Measurements from ENCODE around the gene LGR4. TPM values are rescaled to one million over a fixed set of nuclear protein-coding genes. Genes with fewer than 3 reads are reported as not detected.

The LGR4 gene
- total RNA-seq, 5 donors from 2014 or later (not counting 1 experiment from before 2014, with no cell fraction given) = 0.68 to 2.4 (median 1.2) TPM

DNA sequence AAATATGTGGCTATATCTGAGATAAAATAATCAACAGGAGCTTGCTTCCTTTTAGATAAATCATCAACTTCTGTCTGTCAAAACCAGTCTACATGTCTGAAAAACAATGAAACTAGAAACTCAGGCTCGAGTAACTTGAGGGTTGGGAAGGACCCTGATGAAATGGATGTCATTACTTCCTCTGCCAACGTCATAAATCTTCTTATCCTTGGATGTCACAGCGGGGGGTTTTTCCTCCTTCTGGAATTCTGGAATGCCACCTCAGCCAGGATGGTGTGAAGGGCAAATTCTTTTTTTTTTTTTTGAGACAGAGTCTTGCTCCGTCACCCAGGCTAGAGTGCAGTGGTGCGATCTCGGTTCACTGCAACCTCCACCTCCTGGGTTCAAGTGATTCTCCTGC is 13.4 kb downstream of the LGR4 start:
- peaks cover 5 to 20% of the 10 kb centered on the region in 2 donors for H3K27me3 Mint-ChIP-seq
- Histone ChIP-seq H3K4me1 (ENCODE audit: control insufficient read depth in 1 of 2, extremely low read depth in 1 of 2, insufficient read depth in 2 of 2, low read length in 2 of 2) (no peaks in the 10 kb centered on the region), H3K27ac (ENCODE audit: low read length) (no peak overlapping the region), H3K27me3 (replicated peaks in 1 of 2; ENCODE audit: control insufficient read depth in 2 of 2, extremely low read depth in 1 of 2, insufficient read depth in 2 of 2, low read length in 1 of 2) (peaks cover 0 to 4% of the 10 kb centered on the region in 2 experiments), H3K36me3 (ENCODE audit: control insufficient read depth in 2 of 2, extremely low read depth in 1 of 2, insufficient read depth in 1 of 2, low read length in 1 of 2) (no peaks in the 10 kb centered on the region), H3K4me3 (ENCODE audit: control insufficient read depth in 1 of 2, extremely low read depth in 1 of 2, low read length in 1 of 2) (no peak overlapping the region), H3K9me3 (no peaks in the 10 kb centered on the region)
- no peak overlapping the region for H3K27ac Mint-ChIP-seq
- no peak overlapping the region for H3K4me3 Mint-ChIP-seq
- no peak for ATAC-seq (replicated peaks in 1 of 4)
- WGBS (ENCODE audit: insufficient coverage) = 94% methylated on average over 3 of the region's 6 CpGs
- no peaks in the 10 kb centered on the region for H3K9me3 Mint-ChIP-seq
- no peaks in the 10 kb centered on the region for H3K4me1 Mint-ChIP-seq
- CTCF ChIA-PET = no interaction called here
- DNase-seq = no peak
- POLR2A ChIA-PET = no interaction called here
- no peaks in the 10 kb centered on the region for H3K36me3 Mint-ChIP-seq

DNA sequence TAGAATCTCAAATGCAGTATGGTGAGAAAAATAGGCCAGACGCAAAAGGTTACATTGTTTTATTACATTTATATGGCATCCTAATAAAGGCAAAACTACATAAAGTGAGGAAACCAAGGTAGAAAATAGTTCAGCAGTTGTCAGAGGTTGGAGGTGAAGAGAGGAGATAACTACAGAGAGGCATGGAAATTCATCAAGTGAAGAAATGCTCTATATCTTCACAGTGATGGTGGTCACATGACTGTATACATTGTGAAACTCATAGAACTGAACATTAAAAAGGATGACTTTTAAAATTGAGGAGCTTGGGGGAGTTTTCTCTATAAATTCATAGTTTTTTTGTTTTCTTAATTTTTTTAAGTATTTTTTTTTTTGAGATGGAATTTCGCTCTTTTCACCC is 14.4 kb downstream of the LGR4 start:
- DNase-seq (no peak), ATAC-seq (replicated peaks in 1 of 4) (no peak)
- Mint-ChIP-seq H3K27ac (no peak overlapping the region), H3K4me1 (no peaks in the 10 kb centered on the region), H3K27me3 (peaks cover 7 to 16% of the 10 kb centered on the region in 2 donors), H3K36me3 (no peaks in the 10 kb centered on the region), H3K4me3 (no peak overlapping the region), H3K9me3 (no peaks in the 10 kb centered on the region)
- Histone ChIP-seq H3K36me3 (ENCODE audit: control insufficient read depth in 2 of 2, extremely low read depth in 1 of 2, insufficient read depth in 1 of 2, low read length in 1 of 2) (no peaks in the 10 kb centered on the region), H3K27ac (ENCODE audit: low read length) (no peak overlapping the region), H3K27me3 (replicated peaks in 1 of 2; ENCODE audit: control insufficient read depth in 2 of 2, extremely low read depth in 1 of 2, insufficient read depth in 2 of 2, low read length in 1 of 2) (peaks cover 0 to 4% of the 10 kb centered on the region in 2 experiments), H3K4me3 (ENCODE audit: control insufficient read depth in 1 of 2, extremely low read depth in 1 of 2, low read length in 1 of 2) (no peak overlapping the region), H3K4me1 (ENCODE audit: control insufficient read depth in 1 of 2, extremely low read depth in 1 of 2, insufficient read depth in 2 of 2, low read length in 2 of 2) (no peaks in the 10 kb centered on the region), H3K9me3 (no peaks in the 10 kb centered on the region)
- ChIA-PET CTCF (interaction anchor here in 1 of 2 donors (0.6 kb wide), 1 partner anchor 9 kb away, joined by 3 read pairs; no protein-coding TSS in a partner anchor), POLR2A (no interaction called here)
- no CpG with 5 or more reads among the region's 2 CpGs for WGBS (ENCODE audit: insufficient coverage)

DNA sequence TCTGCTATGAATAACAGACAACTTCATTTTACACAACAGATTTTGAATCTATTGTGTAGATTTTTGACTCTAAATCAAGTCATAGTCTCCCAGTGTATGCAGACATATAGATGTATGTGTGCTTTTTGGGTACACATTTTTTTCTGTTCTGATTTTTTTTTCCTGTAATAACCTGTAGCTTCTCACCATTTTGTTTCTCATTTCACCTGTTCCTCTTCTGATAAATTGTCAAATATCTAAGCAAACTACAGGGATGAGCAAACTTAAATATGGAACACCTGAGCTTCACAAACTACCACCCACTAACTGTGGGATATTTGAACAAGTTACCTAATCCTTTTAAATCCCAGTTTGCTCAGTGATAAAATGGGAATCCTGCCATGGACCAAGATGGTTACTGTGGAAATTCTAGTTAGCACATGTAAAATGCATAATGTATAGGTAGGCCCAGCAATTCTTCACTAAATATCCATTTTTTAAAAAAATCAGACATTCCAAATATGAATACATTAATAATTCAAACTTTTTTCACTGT is 15.7 kb downstream of the LGR4 start:
- ATAC-seq (replicated peaks in 1 of 4) (no peak), DNase-seq (no peak)
- Histone ChIP-seq H3K27me3 (replicated peaks in 1 of 2; ENCODE audit: control insufficient read depth in 2 of 2, extremely low read depth in 1 of 2, insufficient read depth in 2 of 2, low read length in 1 of 2) (peaks cover 0 to 2% of the 10 kb centered on the region in 2 experiments), H3K9me3 (no peaks in the 10 kb centered on the region), H3K4me1 (ENCODE audit: control insufficient read depth in 1 of 2, extremely low read depth in 1 of 2, insufficient read depth in 2 of 2, low read length in 2 of 2) (no peaks in the 10 kb centered on the region), H3K4me3 (ENCODE audit: control insufficient read depth in 1 of 2, extremely low read depth in 1 of 2, low read length in 1 of 2) (no peak overlapping the region), H3K27ac (ENCODE audit: low read length) (no peak overlapping the region), H3K36me3 (ENCODE audit: control insufficient read depth in 2 of 2, extremely low read depth in 1 of 2, insufficient read depth in 1 of 2, low read length in 1 of 2) (no peaks in the 10 kb centered on the region)
- peaks cover 4 to 14% of the 10 kb centered on the region in 2 donors for H3K27me3 Mint-ChIP-seq
- POLR2A ChIA-PET = no interaction called here
- H3K36me3 Mint-ChIP-seq = no peaks in the 10 kb centered on the region
- H3K27ac Mint-ChIP-seq = no peak overlapping the region
- CTCF ChIA-PET = no interaction called here
- no peak overlapping the region for H3K4me3 Mint-ChIP-seq
- H3K4me1 Mint-ChIP-seq = no peaks in the 10 kb centered on the region
- no peaks in the 10 kb centered on the region for H3K9me3 Mint-ChIP-seq

DNA sequence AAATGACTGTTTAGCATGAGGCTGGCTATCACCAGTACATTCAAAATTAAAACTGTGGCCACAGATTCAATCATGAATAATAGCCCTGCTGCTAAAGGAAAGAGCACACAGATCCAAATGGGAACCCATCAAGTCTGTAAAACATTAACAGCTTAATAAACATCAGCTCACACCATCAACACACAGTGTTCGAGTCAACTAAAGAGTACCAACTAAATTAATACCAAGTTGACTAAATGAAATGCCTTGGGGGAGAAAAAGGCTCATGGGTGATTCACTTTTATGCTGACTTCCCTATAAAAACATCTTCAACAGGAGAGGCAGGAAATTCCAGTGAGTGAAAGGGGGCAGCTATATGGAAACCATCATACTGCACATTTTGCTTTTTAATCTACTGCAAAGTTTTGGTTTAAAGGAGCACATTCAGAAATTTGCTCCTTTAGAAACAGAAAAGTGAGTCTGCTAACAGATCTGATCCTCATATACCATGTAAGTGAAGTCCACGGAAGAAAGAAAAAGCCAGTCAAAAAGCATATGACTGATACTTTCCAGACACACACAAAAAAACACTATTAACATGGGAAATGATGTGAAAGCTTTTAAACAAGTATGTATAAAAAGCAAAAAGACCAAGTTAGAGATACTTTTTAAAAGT is 16.3 kb downstream of the LGR4 start:
- peaks cover 4 to 14% of the 10 kb centered on the region in 2 donors for H3K27me3 Mint-ChIP-seq

DNA sequence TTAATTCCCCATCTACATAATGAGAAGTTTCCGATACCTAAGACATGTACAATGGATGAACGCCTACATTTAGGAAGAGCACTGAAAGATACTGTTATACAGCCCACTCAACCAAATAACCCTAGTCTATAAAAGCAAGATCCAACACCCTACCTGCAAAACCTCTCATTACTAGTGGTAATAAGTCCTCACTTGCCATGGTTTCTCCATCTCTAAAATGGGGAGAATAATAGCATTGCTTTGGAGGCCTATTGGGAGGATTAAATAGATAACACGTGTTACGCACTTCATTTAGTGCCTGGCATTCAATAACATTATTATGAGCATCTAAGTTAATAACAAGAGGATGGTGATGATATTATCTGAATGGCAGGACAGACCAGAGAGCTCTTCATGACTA is 16.9 kb downstream of the LGR4 start:
- H3K27me3 ChIP-seq (replicated peaks in 1 of 2; ENCODE audit: control insufficient read depth in 2 of 2, extremely low read depth in 1 of 2, insufficient read depth in 2 of 2, low read length in 1 of 2) = no peaks in the 10 kb centered on the region
- DNase-seq (no peak), ATAC-seq (replicated peaks in 1 of 4) (no peak)
- no peak overlapping the region for H3K27ac ChIP-seq (ENCODE audit: low read length)
- no peak overlapping the region for H3K27ac Mint-ChIP-seq
- WGBS (ENCODE audit: insufficient coverage) = no CpG with 5 or more reads among the region's 4 CpGs
- no peak overlapping the region for H3K4me3 Mint-ChIP-seq
- H3K27me3 Mint-ChIP-seq = peaks cover 4 to 14% of the 10 kb centered on the region in 2 donors
- H3K9me3 Mint-ChIP-seq = no peaks in the 10 kb centered on the region
- H3K36me3 ChIP-seq (ENCODE audit: control insufficient read depth in 2 of 2, extremely low read depth in 1 of 2, insufficient read depth in 1 of 2, low read length in 1 of 2) = no peaks in the 10 kb centered on the region
- H3K4me1 Mint-ChIP-seq = no peaks in the 10 kb centered on the region
- ChIA-PET CTCF (interaction anchor here in 1 of 2 donors (0.7 kb wide), 1 partner anchor 32 kb away, joined by 3 read pairs; no protein-coding TSS in a partner anchor), POLR2A (interaction anchor here in 1 of 2 donors (0.6 kb wide), 1 partner anchor 240 kb away, joined by 4 read pairs; no protein-coding TSS in a partner anchor)
- no peaks in the 10 kb centered on the region for H3K4me1 ChIP-seq (ENCODE audit: control insufficient read depth in 1 of 2, extremely low read depth in 1 of 2, insufficient read depth in 2 of 2, low read length in 2 of 2)
- no peaks in the 10 kb centered on the region for H3K9me3 ChIP-seq
- H3K36me3 Mint-ChIP-seq = no peaks in the 10 kb centered on the region
- no peak overlapping the region for H3K4me3 ChIP-seq (ENCODE audit: control insufficient read depth in 1 of 2, extremely low read depth in 1 of 2, low read length in 1 of 2)

More for the DNA sequence above, 16.3 kb downstream of the LGR4 start:
- ChIA-PET POLR2A (interaction anchor here in 1 of 2 donors (0.6 kb wide), 1 partner anchor 241 kb away, joined by 4 read pairs; no protein-coding TSS in a partner anchor), CTCF (no interaction called here)
- WGBS (ENCODE audit: insufficient coverage) = no CpG with 5 or more reads among the region's 2 CpGs
- H3K27me3 ChIP-seq (replicated peaks in 1 of 2; ENCODE audit: control insufficient read depth in 2 of 2, extremely low read depth in 1 of 2, insufficient read depth in 2 of 2, low read length in 1 of 2) = no peaks in the 10 kb centered on the region
- no peaks in the 10 kb centered on the region for H3K4me1 Mint-ChIP-seq
- H3K9me3 ChIP-seq = no peaks in the 10 kb centered on the region
- no peaks in the 10 kb centered on the region for H3K9me3 Mint-ChIP-seq
- ATAC-seq (replicated peaks in 1 of 4) (no peak), DNase-seq (no peak)
- H3K36me3 ChIP-seq (ENCODE audit: control insufficient read depth in 2 of 2, extremely low read depth in 1 of 2, insufficient read depth in 1 of 2, low read length in 1 of 2) = no peaks in the 10 kb centered on the region
- H3K36me3 Mint-ChIP-seq = no peaks in the 10 kb centered on the region
- no peak overlapping the region for H3K27ac Mint-ChIP-seq
- no peak overlapping the region for H3K27ac ChIP-seq (ENCODE audit: low read length)
- no peaks in the 10 kb centered on the region for H3K4me1 ChIP-seq (ENCODE audit: control insufficient read depth in 1 of 2, extremely low read depth in 1 of 2, insufficient read depth in 2 of 2, low read length in 2 of 2)
- H3K4me3 ChIP-seq (ENCODE audit: control insufficient read depth in 1 of 2, extremely low read depth in 1 of 2, low read length in 1 of 2) = no peak overlapping the region
- H3K4me3 Mint-ChIP-seq = no peak overlapping the region

DNA sequence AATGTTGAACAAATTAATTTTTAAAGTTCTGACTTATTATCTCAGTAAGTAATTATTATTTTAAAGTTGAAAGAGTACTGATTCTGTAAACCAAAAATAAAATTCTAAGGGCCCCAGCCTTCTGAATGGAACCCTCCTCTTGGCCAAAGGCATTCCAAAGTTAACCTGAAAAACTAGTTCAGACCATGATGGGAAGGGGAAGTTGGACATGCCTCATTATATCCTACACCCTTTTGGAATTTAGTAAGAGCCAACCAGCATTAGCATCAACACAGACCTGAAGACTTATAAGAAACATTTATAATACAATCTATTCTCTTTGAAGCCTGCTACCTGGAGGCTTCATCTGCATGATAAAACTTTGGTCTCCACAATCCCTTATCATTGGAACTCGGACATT is 18.9 kb downstream of the LGR4 start:
- Histone ChIP-seq H3K27ac (ENCODE audit: low read length) (no peak overlapping the region), H3K36me3 (ENCODE audit: control insufficient read depth in 2 of 2, extremely low read depth in 1 of 2, insufficient read depth in 1 of 2, low read length in 1 of 2) (no peaks in the 10 kb centered on the region), H3K27me3 (replicated peaks in 1 of 2; ENCODE audit: control insufficient read depth in 2 of 2, extremely low read depth in 1 of 2, insufficient read depth in 2 of 2, low read length in 1 of 2) (no peaks in the 10 kb centered on the region), H3K4me1 (ENCODE audit: control insufficient read depth in 1 of 2, extremely low read depth in 1 of 2, insufficient read depth in 2 of 2, low read length in 2 of 2) (no peaks in the 10 kb centered on the region), H3K9me3 (no peaks in the 10 kb centered on the region), H3K4me3 (ENCODE audit: control insufficient read depth in 1 of 2, extremely low read depth in 1 of 2, low read length in 1 of 2) (no peak overlapping the region)
- ChIA-PET POLR2A (no interaction called here), CTCF (no interaction called here)
- ATAC-seq (replicated peaks in 1 of 4) (no peak), DNase-seq (no peak)
- Mint-ChIP-seq H3K36me3 (no peaks in the 10 kb centered on the region), H3K4me3 (no peak overlapping the region), H3K27me3 (peaks cover 3 to 8% of the 10 kb centered on the region in 2 donors), H3K4me1 (no peaks in the 10 kb centered on the region), H3K9me3 (no peaks in the 10 kb centered on the region), H3K27ac (no peak overlapping the region)
- 75% methylated on average over 1 of the region's 1 CpG for whole genome bisulfite sequencing (ENCODE audit: insufficient coverage)
